Epithelial cell of prostate (primary cell): Measurements from ENCODE around the gene SCAPER.
A peak's percentile ranks its signal among the peaks of the same experiment; 100 is the strongest.

Experiments
- DNase-seq: peaks from one replicate; pipeline ENCODE4 v3.0.0-alpha.2; 2011; ENCODE audit warnings: low read depth, low spot score
- H3K27ac ChIP-seq: fragments of 450-650 bp; 2 replicates; pipeline ENCODE4 v1.5.1; 2017; ENCODE audit warnings: mild to moderate bottlenecking

The SCAPER gene

GRCh38 chr15:76905013-76905839 is at the start of gene SCAPER:
SCAPER (minus strand) TSS chr15:76905340; CDS start chr15:76883817, 21,523 bp downstream.
- DNase-seq: peak; percentile 22
- H3K27ac ChIP-seq: peak within 1 kb of the TSS; percentile 33

- DNase-seq: no peak
- H3K27ac ChIP-seq: no peak overlapping the region
Measured at GRCh38 chr15:76954744-76955143, 49.6 kb upstream of the SCAPER start.

- no peak overlapping the region for H3K27ac ChIP-seq
- DNase-seq: no peak
Measured at GRCh38 chr15:76953913-76954312, 48.8 kb upstream of the SCAPER start.

GRCh38 chr15:76951220-76951619 is 46.1 kb upstream of the SCAPER start:
- H3K27ac ChIP-seq: no peak overlapping the region
- no peak for DNase-seq

GRCh38 chr15:76947454-76947853 is 42.3 kb upstream of the SCAPER start:
- DNase-seq: no peak
- H3K27ac ChIP-seq: no peak overlapping the region

GRCh38 chr15:76945494-76946093 is 40.5 kb upstream of the SCAPER start:
- no peak for DNase-seq
- no peak overlapping the region for H3K27ac ChIP-seq

- no peak for DNase-seq
- H3K27ac ChIP-seq: no peak overlapping the region
Measured at GRCh38 chr15:76942331-76942730, 37.2 kb upstream of the SCAPER start.

GRCh38 chr15:76941636-76942035 is 36.5 kb upstream of the SCAPER start:
- no peak for DNase-seq
- no peak overlapping the region for H3K27ac ChIP-seq

GRCh38 chr15:76939715-76940114 is 34.6 kb upstream of the SCAPER start:
- H3K27ac ChIP-seq: peak overlapping the region; percentile 53
- no peak for DNase-seq

DNA sequence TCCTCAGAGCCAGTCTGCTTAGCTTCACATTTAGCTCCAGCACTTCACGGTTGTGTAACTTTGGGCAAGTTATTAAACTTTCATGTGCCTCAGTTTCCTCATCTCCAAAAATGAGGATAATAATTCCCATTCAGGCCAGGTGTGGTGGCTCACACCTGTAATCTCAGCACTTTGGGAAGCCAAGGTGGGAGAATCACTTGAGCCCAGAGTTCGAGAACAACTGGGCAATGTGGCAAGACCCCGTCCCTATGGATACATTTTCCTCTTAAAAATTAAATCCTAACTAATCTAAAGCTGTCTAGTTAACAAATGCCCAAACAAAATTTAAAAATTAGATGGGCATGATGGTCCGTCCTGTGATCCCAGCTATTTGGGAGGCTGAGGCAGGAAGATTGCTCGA is 33.6 kb upstream of the SCAPER start:
- no peak for DNase-seq
- no peak overlapping the region for H3K27ac ChIP-seq

DNA sequence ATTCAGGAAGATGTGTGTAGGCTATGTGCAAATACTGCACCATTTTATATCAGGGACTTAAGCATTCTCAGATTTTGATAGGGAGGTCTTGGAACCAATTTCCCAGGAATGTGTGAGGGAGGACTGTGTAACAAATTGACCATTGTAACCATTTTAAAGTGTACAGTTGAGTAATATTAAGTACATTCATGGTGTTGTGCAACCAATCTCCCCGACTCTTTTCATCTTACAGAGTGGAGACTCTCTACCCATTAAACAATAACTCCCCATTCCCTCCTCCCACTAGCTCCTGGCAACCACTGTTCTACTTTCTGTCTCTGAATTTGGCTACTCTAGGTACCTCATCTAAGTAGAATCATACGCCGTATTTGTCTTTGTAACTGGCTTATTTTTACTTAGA is 31.5 kb upstream of the SCAPER start:
- DNase-seq: no peak
- H3K27ac ChIP-seq: no peak overlapping the region

DNA sequence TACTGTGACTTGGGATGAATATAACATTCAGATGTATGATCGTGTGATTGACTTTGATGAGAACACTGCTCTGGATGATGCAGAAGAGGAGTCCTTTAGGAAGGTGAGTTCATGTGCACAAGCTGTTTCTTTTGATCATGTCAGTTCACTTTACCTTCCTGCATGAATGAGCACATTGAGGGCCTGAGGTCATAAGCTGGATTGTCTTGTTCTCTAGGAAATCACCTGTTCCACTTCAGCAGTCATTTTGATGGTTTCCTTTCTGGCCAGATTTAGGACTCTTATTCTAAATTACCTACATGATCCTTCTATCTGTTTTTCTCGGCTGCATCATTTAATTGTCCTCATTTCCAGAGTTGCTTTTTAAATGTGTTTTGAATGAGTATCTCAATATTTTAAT is 30.5 kb upstream of the SCAPER start:
- H3K27ac ChIP-seq: no peak overlapping the region
- no peak for DNase-seq

GRCh38 chr15:76932135-76932966 is 27.2 kb upstream of the SCAPER start:
- H3K27ac ChIP-seq: peak overlapping the region; percentile 41
- no peak for DNase-seq

DNA sequence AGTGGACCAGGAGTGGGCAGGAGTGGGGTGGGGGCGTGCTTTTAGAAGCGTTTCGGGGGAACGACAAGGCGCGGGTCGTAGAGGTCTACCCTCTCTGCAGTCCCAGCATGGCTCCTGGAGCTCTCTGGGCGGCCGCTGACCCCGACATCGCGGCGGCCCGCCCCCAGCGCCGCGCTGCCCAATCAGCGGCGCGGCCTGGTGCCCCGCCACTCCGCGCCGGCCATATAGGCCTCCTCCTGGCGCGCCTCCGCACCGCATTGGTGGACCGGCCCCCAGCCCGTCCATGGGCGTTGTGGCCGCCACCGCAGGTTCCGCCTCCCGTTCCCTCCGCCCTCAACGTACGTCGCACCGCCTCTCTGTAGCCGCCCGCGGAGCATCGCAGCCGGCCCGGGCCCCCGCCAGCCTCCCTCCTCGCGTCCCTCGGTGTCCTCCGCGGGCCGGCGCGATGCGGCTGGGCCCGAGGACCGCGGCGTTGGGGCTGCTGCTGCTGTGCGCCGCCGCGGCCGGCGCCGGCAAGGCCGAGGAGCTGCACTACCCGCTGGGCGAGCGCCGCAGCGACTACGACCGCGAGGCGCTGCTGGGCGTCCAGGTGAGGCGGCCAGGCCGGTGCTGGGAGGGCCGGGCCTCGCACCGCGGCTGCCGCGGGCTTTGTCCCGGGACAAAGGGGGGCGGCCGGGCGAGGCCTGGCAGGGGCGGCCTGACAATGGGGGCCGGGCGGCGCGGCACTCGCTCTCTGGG is 26.4 kb upstream of the SCAPER start, which contains the start of gene RCN2:
Gene RCN2 (plus strand): TSS at position 353 of the 738 bp plus-strand sequence. CDS start 93 bp downstream, at position 446.
- H3K27ac ChIP-seq: peak within 1 kb of the TSS; percentile 41
- DNase-seq: peak; percentile 71

- H3K27ac ChIP-seq: no peak overlapping the region
- no peak for DNase-seq
Measured at GRCh38 chr15:76930831-76931396, 25.8 kb upstream of the SCAPER start.

- DNase-seq: no peak
- no peak overlapping the region for H3K27ac ChIP-seq
Measured at GRCh38 chr15:76929011-76929760, 24.0 kb upstream of the SCAPER start.

DNA sequence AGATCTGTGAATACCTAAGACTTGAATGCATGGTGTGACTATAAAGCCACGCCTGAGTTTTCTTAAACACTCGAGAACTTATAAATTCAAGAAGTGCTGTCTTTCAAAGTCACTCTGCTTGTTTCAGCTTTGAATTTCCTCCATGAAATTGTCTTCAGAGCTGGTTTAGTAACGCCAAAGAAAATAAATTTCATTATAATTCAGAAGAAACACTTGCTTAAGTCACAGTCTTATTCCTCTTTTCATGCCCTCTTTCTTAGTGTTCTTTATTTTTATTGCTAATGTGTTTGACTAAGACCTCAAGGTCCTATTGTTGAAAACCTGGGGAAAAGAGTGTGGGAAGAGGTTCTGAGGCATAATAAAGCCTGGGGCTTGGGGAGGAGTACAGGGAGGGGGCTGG is 23.1 kb upstream of the SCAPER start:
- DNase-seq: no peak
- peak overlapping the region; percentile 39 for H3K27ac ChIP-seq

DNA sequence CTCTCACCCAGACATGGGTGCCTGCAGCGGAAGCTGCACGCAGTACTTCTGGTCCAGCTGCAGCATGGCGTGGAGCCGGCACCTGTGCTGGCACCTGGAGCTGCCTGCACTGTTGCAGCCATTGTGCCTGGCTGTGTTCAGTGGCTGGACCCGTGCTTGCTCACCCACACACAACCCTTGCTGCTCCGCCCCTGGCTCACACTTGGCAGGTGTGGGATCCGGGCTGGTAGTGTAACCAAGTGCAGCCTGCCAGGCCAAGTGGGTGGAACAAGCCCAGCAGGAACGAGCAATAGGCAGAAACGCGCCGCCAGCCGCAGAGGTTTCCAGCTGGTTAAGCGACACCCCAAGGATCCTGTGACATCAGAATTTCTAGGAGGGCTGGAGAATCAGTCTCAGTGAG is 11.2 kb upstream of the SCAPER start:
- H3K27ac ChIP-seq: no peak overlapping the region
- no peak for DNase-seq

- H3K27ac ChIP-seq: no peak overlapping the region
- no peak for DNase-seq
Measured at GRCh38 chr15:76913737-76914136, 8.6 kb upstream of the SCAPER start.
